Hepatocyte (in vitro differentiated cells): Measurements from ENCODE around the gene DDX54.

ENCODE experiments used
- CTCF ChIP-seq: fragments of 200-600 bp; sonication (generic); IDR thresholded peaks from 2 replicates; pipeline ENCODE4 v1.5.1; 2016; ENCODE audit warnings: antibody characterized with exemption, mild to moderate bottlenecking; ENCODE audit not compliant: poor library complexity
- EZH2 ChIP-seq: fragments of 200-600 bp; sonication (generic); IDR thresholded peaks from 2 replicates; pipeline ENCODE4 v1.6.1; 2016; ENCODE audit warnings: antibody characterized with exemption, mild to moderate bottlenecking, borderline replicate concordance
- EZH2phosphoT487 ChIP-seq: fragments of 200-600 bp; sonication (generic); IDR thresholded peaks from one replicate; pipeline ENCODE4 v1.6.1; 2018; ENCODE audit warnings: antibody characterized with exemption, mild to moderate bottlenecking, low read depth, moderate library complexity; ENCODE audit not compliant: unreplicated experiment, severe bottlenecking

- TF ChIP-seq CTCF = no peak
- TF ChIP-seq EZH2 = no peak
- TF ChIP-seq EZH2phosphoT487 = no peak
Measured at GRCh38 chr12:113170926-113171325, 14.4 kb downstream of the DDX54 start.
